SK-N-MC (cell line): ENCODE measurements around the gene DNAAF9.

ENCODE experiments used
- DNase-seq: peaks from one replicate; pipeline ENCODE4 v3.0.0-alpha.2; 2011; ENCODE audit warnings: low read depth, low spot score
- H3K27ac ChIP-seq: fragments of 200-600 bp; sonication (generic); 2 replicates; pipeline ENCODE4 v1.5.1; 2016; ENCODE audit warnings: mixed run types
- H3K36me3 ChIP-seq: fragments of 200-600 bp; sonication (generic); 2 replicates; pipeline ENCODE4 v1.6.1; 2017; ENCODE audit warnings: antibody characterized with exemption, low read length, mixed read lengths; ENCODE audit not compliant: insufficient read depth
- H3K4me3 ChIP-seq: fragments of 200-600 bp; sonication (generic); 2 replicates; pipeline ENCODE4 v1.5.1; 2016
- H3K9ac ChIP-seq: fragments of 200-600 bp; sonication (generic); 2 replicates; pipeline ENCODE4 v1.8.0; 2017; ENCODE audit warnings: mixed run types, mixed read lengths; ENCODE audit not compliant: insufficient read length
- H3K9me3 ChIP-seq: fragments of 200-600 bp; sonication (generic); 2 replicates; pipeline ENCODE4 v1.6.1; 2017; ENCODE audit warnings: low read depth, mild to moderate bottlenecking, antibody characterized with exemption, low read length, moderate library complexity, mixed read lengths
- EZH2 ChIP-seq: fragments of 200-600 bp; sonication (generic); IDR thresholded peaks from one replicate; pipeline ENCODE4 v1.6.1; 2017; ENCODE audit warnings: antibody characterized with exemption
- FOXP2 ChIP-seq: optimal IDR thresholded peaks from 2 replicates; pipeline ENCODE3; 2011; ENCODE audit warnings: mild to moderate bottlenecking, moderate library complexity; ENCODE audit not compliant: insufficient read depth; ENCODE audit errors: extremely low read length, control extremely low read depth
- POLR2AphosphoS5 ChIP-seq: IDR thresholded peaks from 2 replicates; pipeline ENCODE4 v1.6.1; 2012; ENCODE audit warnings: mild to moderate bottlenecking, low read depth, low read length, borderline replicate concordance

The DNAAF9 gene

GRCh38 chr20:3406481-3407039 lies 909 bp downstream of the DNAAF9 start:
- Histone ChIP-seq H3K9ac (peak overlapping the region; percentile 80), H3K4me3 (peak overlapping the region; percentile 93), H3K36me3 (no peaks in the 10 kb centered on the region), H3K9me3 (no peaks in the 10 kb centered on the region), H3K27ac (no peak overlapping the region)
- TF ChIP-seq FOXP2 (no peak), EZH2 (no peak), POLR2AphosphoS5 (no peak)
- DNase-seq = no peak

DNA sequence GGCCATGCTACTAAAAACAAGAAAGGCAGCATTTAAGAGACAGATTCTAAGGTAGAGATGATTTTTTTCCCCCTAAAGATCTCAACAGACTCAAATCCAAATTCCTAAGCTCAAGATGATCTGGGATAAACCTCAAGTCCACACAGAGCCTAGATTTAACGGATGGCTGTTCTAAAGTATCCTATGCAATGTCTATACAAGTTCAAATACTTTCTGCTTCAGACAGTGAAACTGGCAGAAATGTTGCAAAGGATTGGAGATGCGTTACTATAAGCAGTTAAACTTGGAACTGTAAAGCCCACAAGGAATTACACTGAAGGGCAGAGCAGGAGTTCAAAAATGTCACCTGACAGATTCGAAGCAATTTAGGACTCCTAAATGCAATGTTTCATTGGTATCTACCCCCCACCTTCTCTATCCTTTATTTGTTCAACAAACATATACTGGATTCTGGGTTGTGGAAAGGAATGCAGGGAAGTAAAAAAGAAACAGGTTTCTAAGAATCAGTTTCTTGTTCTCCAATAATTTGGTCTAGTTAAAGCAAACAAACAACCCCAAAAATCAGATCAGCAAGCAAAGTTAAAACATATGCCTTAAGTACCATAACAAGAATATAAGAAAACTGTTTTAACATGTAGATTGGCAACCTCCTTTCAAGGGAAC lies 1.6 kb downstream of the DNAAF9 start:
- H3K4me3 ChIP-seq = peak overlapping the region; percentile 93
- no peak for DNase-seq
- peak overlapping the region; percentile 61 for H3K9ac ChIP-seq
- no peak overlapping the region for H3K27ac ChIP-seq
- no peak for TF ChIP-seq EZH2
- no peak for TF ChIP-seq FOXP2
- no peak for TF ChIP-seq POLR2AphosphoS5
- H3K9me3 ChIP-seq = no peaks in the 10 kb centered on the region
- H3K36me3 ChIP-seq = no peaks in the 10 kb centered on the region

GRCh38 chr20:3405139-3405538 lies 2.3 kb downstream of the DNAAF9 start:
- TF ChIP-seq POLR2AphosphoS5 = no peak
- no peak for TF ChIP-seq EZH2
- no peak for TF ChIP-seq FOXP2
- H3K36me3 ChIP-seq = no peaks in the 10 kb centered on the region
- H3K9ac ChIP-seq = no peak overlapping the region
- H3K9me3 ChIP-seq = no peaks in the 10 kb centered on the region
- no peak overlapping the region for H3K27ac ChIP-seq
- no peak for DNase-seq
- no peak overlapping the region for H3K4me3 ChIP-seq

- Histone ChIP-seq H3K4me3 (no peak overlapping the region), H3K9ac (no peak overlapping the region), H3K36me3 (no peaks in the 10 kb centered on the region), H3K27ac (no peak overlapping the region), H3K9me3 (no peaks in the 10 kb centered on the region)
- TF ChIP-seq FOXP2 (no peak), EZH2 (no peak), POLR2AphosphoS5 (no peak)
- no peak for DNase-seq
These were observed 3.1 kb downstream of the DNAAF9 start for GRCh38 chr20:3404402-3404801.

DNA sequence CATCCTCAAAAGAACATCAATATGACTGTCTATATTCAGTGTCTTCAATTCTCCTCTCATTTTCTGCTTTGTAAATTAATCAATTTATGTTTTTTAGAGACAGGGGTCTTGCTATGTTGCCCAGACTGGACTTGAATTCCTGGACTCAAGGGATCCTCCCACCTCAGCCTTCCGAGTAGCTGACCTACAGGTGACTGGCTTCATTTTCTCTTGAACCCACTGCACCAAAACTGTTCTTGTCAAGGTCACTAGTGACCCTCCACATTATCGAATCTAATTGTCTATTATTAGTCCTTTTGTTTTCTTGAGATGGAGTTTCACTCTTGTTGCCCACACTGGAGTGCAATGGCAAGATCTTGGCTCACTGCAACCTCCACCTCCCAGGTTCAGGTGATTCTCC lies 3.7 kb downstream of the DNAAF9 start:
- TF ChIP-seq EZH2 (no peak), FOXP2 (no peak), POLR2AphosphoS5 (no peak)
- Histone ChIP-seq H3K36me3 (no peaks in the 10 kb centered on the region), H3K9ac (no peak overlapping the region), H3K4me3 (no peak overlapping the region), H3K9me3 (no peaks in the 10 kb centered on the region), H3K27ac (no peak overlapping the region)
- no peak for DNase-seq

- no peak overlapping the region for H3K9ac ChIP-seq
- no peak for DNase-seq
- H3K4me3 ChIP-seq = no peak overlapping the region
- no peak overlapping the region for H3K27ac ChIP-seq
- TF ChIP-seq EZH2 = no peak
- TF ChIP-seq FOXP2 = no peak
- no peak for TF ChIP-seq POLR2AphosphoS5
- H3K36me3 ChIP-seq = no peaks in the 10 kb centered on the region
- no peaks in the 10 kb centered on the region for H3K9me3 ChIP-seq
These were observed 5.0 kb downstream of the DNAAF9 start for GRCh38 chr20:3402453-3402852.

GRCh38 chr20:3400260-3401155 lies 7.0 kb downstream of the DNAAF9 start:
- H3K9me3 ChIP-seq = no peaks in the 10 kb centered on the region
- no peak for TF ChIP-seq EZH2
- no peak for TF ChIP-seq POLR2AphosphoS5
- no peak for TF ChIP-seq FOXP2
- no peak for DNase-seq
- no peak overlapping the region for H3K4me3 ChIP-seq
- H3K9ac ChIP-seq = no peak overlapping the region
- H3K36me3 ChIP-seq = no peaks in the 10 kb centered on the region
- no peak overlapping the region for H3K27ac ChIP-seq

DNA sequence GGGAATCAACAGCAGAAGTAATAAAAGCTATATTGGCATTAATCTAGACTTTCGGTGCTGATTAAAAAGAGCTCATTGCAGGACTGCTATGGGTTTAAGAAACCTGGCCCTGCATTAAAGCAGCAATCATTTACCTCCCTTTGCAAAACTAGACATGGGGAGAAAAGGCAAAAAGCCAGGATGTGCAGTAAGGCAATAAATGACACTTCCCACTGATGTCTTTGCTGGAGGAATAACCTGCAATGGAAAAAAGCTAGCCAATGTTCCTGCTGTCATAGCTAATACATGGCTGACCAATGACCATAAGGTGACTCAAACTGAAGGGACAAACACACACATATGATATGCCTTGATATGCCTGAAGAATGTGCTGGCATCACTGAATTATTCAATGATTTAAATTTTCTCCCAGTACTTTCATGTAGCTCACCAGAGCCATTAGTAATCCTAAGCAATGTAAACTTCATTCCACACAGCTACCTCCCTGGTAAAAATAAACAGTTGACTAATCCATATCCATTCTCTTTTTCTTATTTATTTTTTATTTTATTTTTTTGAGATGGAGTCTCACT lies 8.7 kb downstream of the DNAAF9 start:
- Histone ChIP-seq H3K36me3 (no peaks in the 10 kb centered on the region), H3K27ac (no peak overlapping the region), H3K4me3 (no peak overlapping the region), H3K9ac (no peak overlapping the region), H3K9me3 (no peaks in the 10 kb centered on the region)
- DNase-seq = no peak
- no peak for TF ChIP-seq EZH2
- no peak for TF ChIP-seq FOXP2
- TF ChIP-seq POLR2AphosphoS5 = no peak
